Measurements from ENCODE around the gene FIP1L1.

The FIP1L1 gene

DNA sequence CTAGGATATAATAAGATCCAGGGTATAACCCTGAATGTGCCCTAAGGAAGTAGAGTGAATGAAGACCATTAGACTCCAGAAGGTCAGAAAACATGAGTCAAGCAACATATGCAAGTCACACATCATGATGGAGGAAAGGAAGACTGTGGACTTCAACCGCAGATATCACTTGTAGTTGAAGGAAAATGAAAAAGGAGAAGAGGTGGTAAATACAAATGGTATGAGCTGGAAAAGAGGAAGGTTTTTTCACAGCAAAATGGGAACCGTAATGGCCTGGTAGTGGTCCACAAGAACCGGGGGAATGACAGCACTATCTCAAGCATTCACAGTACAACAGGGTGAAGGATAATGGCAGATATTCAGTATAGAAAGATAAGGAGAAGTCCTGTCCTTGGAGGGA lies 6.4 kb upstream of the FIP1L1 start:
- Histone ChIP-seq H3K4me1 (ENCODE audit: insufficient read depth, low read length, poor library complexity, severe bottlenecking) (peaks cover 8% of the 10 kb centered on the region), H3K9me2 (replicated peaks; ENCODE audit: low read depth, low read length) (no peaks in the 10 kb centered on the region), H3K9ac (ENCODE audit: low read depth, low read length, poor library complexity, severe bottlenecking) (no peak overlapping the region), H3F3A (ENCODE audit: low read depth) (no peaks in the 10 kb centered on the region), H3K79me2 (ENCODE audit: insufficient read depth, low read length) (no peaks in the 10 kb centered on the region), H2AFZ (ENCODE audit: low read length) (no peak overlapping the region), H3K9me3 (ENCODE audit: insufficient read depth, low read depth, low read length) (no peaks in the 10 kb centered on the region), H4K20me1 (ENCODE audit: insufficient read depth, low read length, poor library complexity, severe bottlenecking) (no peaks in the 10 kb centered on the region), H3K27me3 (ENCODE audit: insufficient read depth, low read length, poor library complexity, severe bottlenecking) (no peaks in the 10 kb centered on the region), H3K4me2 (ENCODE audit: low read depth, low read length, poor library complexity, severe bottlenecking) (no peak overlapping the region), H3K4me3 (ENCODE audit: low read length, poor library complexity, severe bottlenecking) (no peak overlapping the region), H3K36me3 (ENCODE audit: insufficient read depth, low read length) (no peaks in the 10 kb centered on the region)
- TF ChIP-seq, protein P1, sequence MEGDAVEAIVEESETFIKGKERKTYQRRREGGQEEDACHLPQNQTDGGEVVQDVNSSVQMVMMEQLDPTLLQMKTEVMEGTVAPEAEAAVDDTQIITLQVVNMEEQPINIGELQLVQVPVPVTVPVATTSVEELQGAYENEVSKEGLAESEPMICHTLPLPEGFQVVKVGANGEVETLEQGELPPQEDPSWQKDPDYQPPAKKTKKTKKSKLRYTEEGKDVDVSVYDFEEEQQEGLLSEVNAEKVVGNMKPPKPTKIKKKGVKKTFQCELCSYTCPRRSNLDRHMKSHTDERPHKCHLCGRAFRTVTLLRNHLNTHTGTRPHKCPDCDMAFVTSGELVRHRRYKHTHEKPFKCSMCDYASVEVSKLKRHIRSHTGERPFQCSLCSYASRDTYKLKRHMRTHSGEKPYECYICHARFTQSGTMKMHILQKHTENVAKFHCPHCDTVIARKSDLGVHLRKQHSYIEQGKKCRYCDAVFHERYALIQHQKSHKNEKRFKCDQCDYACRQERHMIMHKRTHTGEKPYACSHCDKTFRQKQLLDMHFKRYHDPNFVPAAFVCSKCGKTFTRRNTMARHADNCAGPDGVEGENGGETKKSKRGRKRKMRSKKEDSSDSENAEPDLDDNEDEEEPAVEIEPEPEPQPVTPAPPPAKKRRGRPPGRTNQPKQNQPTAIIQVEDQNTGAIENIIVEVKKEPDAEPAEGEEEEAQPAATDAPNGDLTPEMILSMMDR (conservative IDR thresholded peaks at IDR 0.05; ENCODE audit: low read length): no peak
- TF ChIP-seq EZH2phosphoT487 (IDR thresholded peaks at IDR 0.05; ENCODE audit: borderline replicate concordance): no peak

DNA sequence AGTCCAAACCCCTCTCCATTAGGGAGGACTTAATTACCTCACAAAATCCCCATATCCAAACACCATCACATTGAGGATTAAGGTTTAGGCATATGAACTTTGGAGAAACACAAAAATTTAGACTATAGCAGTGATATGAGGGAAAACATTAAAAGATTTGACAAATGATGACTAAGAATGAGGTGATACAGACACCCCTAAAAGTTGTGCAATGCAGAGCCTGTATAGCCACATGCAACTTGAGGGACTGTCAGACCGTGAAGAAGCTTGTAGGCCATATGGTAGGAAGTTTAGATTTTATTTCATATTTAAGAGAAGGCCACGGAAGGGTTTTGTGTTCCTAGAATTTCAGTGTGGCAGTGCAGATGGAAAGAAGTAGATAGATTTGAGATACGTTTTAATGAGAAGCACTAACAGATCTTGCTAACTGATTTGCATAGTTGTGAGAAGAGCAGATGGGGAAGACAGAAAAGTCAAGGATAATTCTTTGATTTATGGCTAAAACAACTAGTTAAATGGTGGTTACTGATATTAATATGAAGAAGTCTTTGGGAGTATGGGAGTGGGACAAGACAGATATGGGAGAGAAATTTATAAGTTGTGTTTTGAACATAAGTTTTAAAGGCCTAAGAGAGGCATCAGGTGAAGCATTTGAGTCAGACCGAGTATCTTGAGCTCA lies 5.5 kb upstream of the FIP1L1 start:
- no peaks in the 10 kb centered on the region for H3K79me2 ChIP-seq (ENCODE audit: insufficient read depth, low read length)

DNA sequence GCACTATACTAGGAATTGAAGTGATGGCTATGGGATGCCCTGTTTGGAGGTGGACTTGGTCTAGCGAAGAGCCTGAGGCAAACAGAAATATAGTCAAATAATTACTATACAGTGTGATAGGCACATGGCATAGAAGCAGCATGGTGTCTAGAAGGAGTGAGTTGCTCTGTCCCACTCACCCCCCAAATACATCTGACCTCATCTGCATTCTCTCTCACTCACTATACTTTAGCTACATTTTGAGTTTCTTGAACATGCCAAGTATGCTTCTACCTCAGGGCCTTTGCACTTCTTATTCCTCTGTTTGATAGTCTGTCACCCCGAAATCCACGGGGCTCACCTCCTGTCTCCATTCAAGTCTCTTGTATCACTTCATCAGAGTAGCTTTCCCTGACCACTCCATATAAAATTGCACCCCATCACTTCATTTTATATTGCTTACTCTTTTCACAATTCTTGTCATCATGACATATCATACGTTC lies 2.6 kb upstream of the FIP1L1 start:
- Histone ChIP-seq H3K4me3 (ENCODE audit: low read length, poor library complexity, severe bottlenecking) (no peak overlapping the region), H3K27me3 (ENCODE audit: insufficient read depth, low read length, poor library complexity, severe bottlenecking) (no peaks in the 10 kb centered on the region), H3K4me1 (ENCODE audit: insufficient read depth, low read length, poor library complexity, severe bottlenecking) (peaks cover 18% of the 10 kb centered on the region), H3K4me2 (ENCODE audit: low read depth, low read length, poor library complexity, severe bottlenecking) (no peak overlapping the region), H4K20me1 (ENCODE audit: insufficient read depth, low read length, poor library complexity, severe bottlenecking) (peaks cover 20% of the 10 kb centered on the region), H3F3A (ENCODE audit: low read depth) (no peaks in the 10 kb centered on the region), H3K9ac (ENCODE audit: low read depth, low read length, poor library complexity, severe bottlenecking) (no peak overlapping the region), H3K9me2 (replicated peaks; ENCODE audit: low read depth, low read length) (no peaks in the 10 kb centered on the region), H3K36me3 (ENCODE audit: insufficient read depth, low read length) (no peaks in the 10 kb centered on the region), H3K79me2 (ENCODE audit: insufficient read depth, low read length) (peaks cover 24% of the 10 kb centered on the region), H3K9me3 (ENCODE audit: insufficient read depth, low read depth, low read length) (no peaks in the 10 kb centered on the region), H2AFZ (ENCODE audit: low read length) (no peak overlapping the region)
- TF ChIP-seq, protein P1 (conservative IDR thresholded peaks at IDR 0.05; ENCODE audit: low read length): no peak
- TF ChIP-seq EZH2phosphoT487 (IDR thresholded peaks at IDR 0.05; ENCODE audit: borderline replicate concordance): no peak

More for the DNA sequence above, 5.5 kb upstream of the FIP1L1 start:
- H3K4me2 ChIP-seq (ENCODE audit: low read depth, low read length, poor library complexity, severe bottlenecking): no peak overlapping the region
- no peaks in the 10 kb centered on the region for H3K9me2 ChIP-seq (replicated peaks; ENCODE audit: low read depth, low read length)
- H3K4me3 ChIP-seq (ENCODE audit: low read length, poor library complexity, severe bottlenecking): no peak overlapping the region
- no peaks in the 10 kb centered on the region for H4K20me1 ChIP-seq (ENCODE audit: insufficient read depth, low read length, poor library complexity, severe bottlenecking)
- no peak overlapping the region for H2AFZ ChIP-seq (ENCODE audit: low read length)
- no peaks in the 10 kb centered on the region for H3K36me3 ChIP-seq (ENCODE audit: insufficient read depth, low read length)
- no peak overlapping the region for H3K9ac ChIP-seq (ENCODE audit: low read depth, low read length, poor library complexity, severe bottlenecking)
- no peaks in the 10 kb centered on the region for H3K9me3 ChIP-seq (ENCODE audit: insufficient read depth, low read depth, low read length)
- peaks cover 3% of the 10 kb centered on the region for H3K4me1 ChIP-seq (ENCODE audit: insufficient read depth, low read length, poor library complexity, severe bottlenecking)
- no peaks in the 10 kb centered on the region for H3K27me3 ChIP-seq (ENCODE audit: insufficient read depth, low read length, poor library complexity, severe bottlenecking)
- no peaks in the 10 kb centered on the region for H3F3A ChIP-seq (ENCODE audit: low read depth)
- TF ChIP-seq, protein P1 (conservative IDR thresholded peaks at IDR 0.05; ENCODE audit: low read length): no peak
- TF ChIP-seq EZH2phosphoT487 (IDR thresholded peaks at IDR 0.05; ENCODE audit: borderline replicate concordance): no peak

Measured in Loucy (cell line).